Measurements from ENCODE around the gene PPM1L.

PPM1L gene

GRCh38 chr3:160765211-160765610 is 9.2 kb downstream of the PPM1L start:
- no peak for DNase-seq (ENCODE audit: low read depth)

GRCh38 chr3:160768031-160768430 is 12.0 kb downstream of the PPM1L start:
- no peak for DNase-seq (ENCODE audit: low read depth)

GRCh38 chr3:160768918-160769317 is 12.9 kb downstream of the PPM1L start:
- DNase-seq (ENCODE audit: low read depth) = no peak

- DNase-seq (ENCODE audit: low read depth) = no peak
Measured at GRCh38 chr3:160771811-160772459, 15.9 kb downstream of the PPM1L start.

GRCh38 chr3:160773722-160774121 is 17.7 kb downstream of the PPM1L start:
- DNase-seq (ENCODE audit: low read depth) = no peak

- DNase-seq (ENCODE audit: low read depth) = no peak
Measured at GRCh38 chr3:160774172-160774571, 18.1 kb downstream of the PPM1L start.

- no peak for DNase-seq (ENCODE audit: low read depth)
Measured at GRCh38 chr3:160778480-160778879, 22.4 kb downstream of the PPM1L start.

- DNase-seq (ENCODE audit: low read depth) = no peak
Measured at GRCh38 chr3:160779040-160779439, 23.0 kb downstream of the PPM1L start.

- no peak for DNase-seq (ENCODE audit: low read depth)
Measured at GRCh38 chr3:160780245-160780644, 24.2 kb downstream of the PPM1L start.

GRCh38 chr3:160781402-160781801 is 25.4 kb downstream of the PPM1L start:
- no peak for DNase-seq (ENCODE audit: low read depth)

- DNase-seq (ENCODE audit: low read depth) = no peak
Measured at GRCh38 chr3:160781863-160782262, 25.8 kb downstream of the PPM1L start.

- DNase-seq (ENCODE audit: low read depth) = no peak
Measured at GRCh38 chr3:160784853-160785252, 28.8 kb downstream of the PPM1L start.

GRCh38 chr3:160790726-160791125 is 34.7 kb downstream of the PPM1L start:
- no peak for DNase-seq (ENCODE audit: low read depth)

- no peak for DNase-seq (ENCODE audit: low read depth)
Measured at GRCh38 chr3:160792540-160792939, 36.5 kb downstream of the PPM1L start.

GRCh38 chr3:160793722-160794252 is 37.8 kb downstream of the PPM1L start:
- DNase-seq (ENCODE audit: low read depth) = no peak

GRCh38 chr3:160796089-160796812 is 40.2 kb downstream of the PPM1L start:
- no peak for DNase-seq (ENCODE audit: low read depth)

GRCh38 chr3:160796813-160797164 is 40.8 kb downstream of the PPM1L start:
- DNase-seq (ENCODE audit: low read depth) = no peak

- DNase-seq (ENCODE audit: low read depth) = no peak
Measured at GRCh38 chr3:160797356-160797755, 41.3 kb downstream of the PPM1L start.

GRCh38 chr3:160801386-160802118 is 45.5 kb downstream of the PPM1L start:
- DNase-seq (ENCODE audit: low read depth) = no peak

GRCh38 chr3:160804762-160805161 is 48.7 kb downstream of the PPM1L start:
- DNase-seq (ENCODE audit: low read depth) = no peak

GRCh38 chr3:160806094-160806493 is 50.1 kb downstream of the PPM1L start:
- DNase-seq (ENCODE audit: low read depth) = no peak

- DNase-seq (ENCODE audit: low read depth) = no peak
Measured at GRCh38 chr3:160806686-160807085, 50.7 kb downstream of the PPM1L start.

GRCh38 chr3:160808838-160809237 is 52.8 kb downstream of the PPM1L start:
- no peak for DNase-seq (ENCODE audit: low read depth)

All from stimulated activated CD8-positive, alpha-beta memory T cell treated with anti-CD3 and anti-CD28 coated beads, Interleukin-15, amount 100 ng/mL, for 1 hour (primary cell).